ENCODE measurements around the gene RFK. TPM values are rescaled to one million over a fixed set of nuclear protein-coding genes. Genes with fewer than 3 reads are reported as not detected.

The RFK gene
- total and polyA plus RNA-seq, 2 of the 13 experiments (the other 11 are each of a cell fraction or from before 2014, with no cell fraction given): 18.2 to 37.2 TPM

GRCh38 chr9:76423216-76424177, 29.3 kb upstream of the RFK start (continued):
- TF ChIP-seq ASH2L (IDR thresholded peaks at IDR 0.05; ENCODE audit: insufficient read length, low read depth, low read length) (peak; percentile 80), FOXP1 (IDR thresholded peaks at IDR 0.05) (peak; percentile 83), FOXP1 (CRISPR knock-in tag; IDR thresholded peaks at IDR 0.05) (peak; percentile 86), MXI1 (IDR thresholded peaks at IDR 0.05; ENCODE audit: borderline replicate concordance, low read depth, low read length) (no peak), ZBTB44 (CRISPR knock-in tag; IDR thresholded peaks at IDR 0.05) (no peak), PLSCR1 (CRISPR knock-in tag; IDR thresholded peaks at IDR 0.05; ENCODE audit: borderline replicate concordance) (no peak), MZF1 (CRISPR knock-in tag; IDR thresholded peaks at IDR 0.05; ENCODE audit: borderline replicate concordance) (no peak), TERF1 (CRISPR knock-in tag; IDR thresholded peaks at IDR 0.05) (no peak), GRHL1 (CRISPR knock-in tag; conservative IDR thresholded peaks at IDR 0.05) (no peak), NFKBIZ (CRISPR knock-in tag; IDR thresholded peaks at IDR 0.05) (no peak), SIN3A (IDR thresholded peaks at IDR 0.05; ENCODE audit: borderline replicate concordance, low read depth, low read length) (no peak), ZMYM2 (CRISPR knock-in tag; IDR thresholded peaks at IDR 0.05) (no peak), TRAFD1 (CRISPR knock-in tag; IDR thresholded peaks at IDR 0.05; ENCODE audit: borderline replicate concordance) (no peak), CENPBD1 (CRISPR knock-in tag; IDR thresholded peaks at IDR 0.05; ENCODE audit: borderline replicate concordance, low read depth) (no peak), NFYC (CRISPR knock-in tag; IDR thresholded peaks at IDR 0.05) (no peak), ZNF468 (CRISPR knock-in tag; IDR thresholded peaks at IDR 0.05) (no peak), DMTF1 (CRISPR knock-in tag; IDR thresholded peaks at IDR 0.05) (no peak), SNAPC2 (CRISPR knock-in tag; IDR thresholded peaks at IDR 0.05) (no peak)

Measured in HepG2 (cell line).